GM19025 (cell line): ENCODE data around the gene PKDCC.
"Not testable (repeated sequence)": the region's sequence is repeated elsewhere in the genome, so short reads cannot be mapped to it uniquely, and the experiment has no call there.

Source experiments
- ATAC-seq: cut with Tn5 transposase; IDR thresholded peaks from one replicate; pipeline ENCODE4 v1.9.1; 2021; ENCODE audit warnings: mild to moderate bottlenecking, low read depth, moderate library complexity; ENCODE audit not compliant: unreplicated experiment

PKDCC gene

GRCh38 chr2:42030200-42030759 is 17.5 kb upstream of the PKDCC start:
- ATAC-seq, result no peak

GRCh38 chr2:42030829-42031228 is 17.0 kb upstream of the PKDCC start:
- no peak for ATAC-seq

GRCh38 chr2:42031281-42032223 is 16.3 kb upstream of the PKDCC start:
- ATAC-seq, result no peak

- ATAC-seq, result no peak
These were observed 15.6 kb upstream of the PKDCC start for GRCh38 chr2:42032224-42032620.

- ATAC-seq, result no peak
These were observed 15.1 kb upstream of the PKDCC start for GRCh38 chr2:42032745-42033144.

- ATAC-seq, result not testable (repeated sequence)
These were observed 13.7 kb upstream of the PKDCC start for GRCh38 chr2:42034096-42034495.

GRCh38 chr2:42035241-42035640 is 12.6 kb upstream of the PKDCC start:
- no peak for ATAC-seq

GRCh38 chr2:42036413-42036812 is 11.4 kb upstream of the PKDCC start:
- no peak for ATAC-seq

GRCh38 chr2:42036940-42037339 is 10.9 kb upstream of the PKDCC start:
- no peak for ATAC-seq

GRCh38 chr2:42040643-42041278 is 7.1 kb upstream of the PKDCC start:
- no peak for ATAC-seq

- no peak for ATAC-seq
These were observed 6.3 kb upstream of the PKDCC start for GRCh38 chr2:42041377-42042127.

- no peak for ATAC-seq
These were observed 5.0 kb upstream of the PKDCC start for GRCh38 chr2:42042631-42043355.

- no peak for ATAC-seq
These were observed 3.9 kb upstream of the PKDCC start for GRCh38 chr2:42043789-42044394.

GRCh38 chr2:42044939-42045338 is 2.9 kb upstream of the PKDCC start:
- ATAC-seq, result no peak

- ATAC-seq, result no peak
These were observed 2.5 kb upstream of the PKDCC start for GRCh38 chr2:42045352-42045751.

- no peak for ATAC-seq
These were observed 1.7 kb upstream of the PKDCC start for GRCh38 chr2:42045848-42046748.

- no peak for ATAC-seq
These were observed 868 bp upstream of the PKDCC start for GRCh38 chr2:42046819-42047487.
